GOT3 (cell line): ENCODE data around the gene ERRFI1.

Experiments
- DNase-seq: peaks from one replicate; lab custom pipeline; 2025; ENCODE audit warnings: mixed read lengths; lab: John Stamatoyannopoulos, UW

The ERRFI1 gene

GRCh38 chr1:8004113-8004802 lies 21.9 kb downstream of the ERRFI1 start:
- DNase-seq = no peak

- no peak for DNase-seq
Observed at GRCh38 chr1:8003438-8004112, 22.5 kb downstream of the ERRFI1 start.

GRCh38 chr1:8002921-8003320 lies 23.2 kb downstream of the ERRFI1 start:
- no peak for DNase-seq

GRCh38 chr1:8002329-8002910 lies 23.7 kb downstream of the ERRFI1 start:
- DNase-seq = no peak

GRCh38 chr1:7995437-7995836 lies 30.7 kb downstream of the ERRFI1 start:
- DNase-seq = no peak

- no peak for DNase-seq
Observed at GRCh38 chr1:7994827-7995226, 31.3 kb downstream of the ERRFI1 start.

GRCh38 chr1:7993593-7994479 lies 32.3 kb downstream of the ERRFI1 start:
- no peak for DNase-seq

GRCh38 chr1:7992885-7993284 lies 33.2 kb downstream of the ERRFI1 start:
- no peak for DNase-seq

GRCh38 chr1:7991504-7992440 lies 34.3 kb downstream of the ERRFI1 start:
- no peak for DNase-seq

GRCh38 chr1:7989762-7990428 lies 36.2 kb downstream of the ERRFI1 start:
- no peak for DNase-seq

GRCh38 chr1:7988576-7988975 lies 37.5 kb downstream of the ERRFI1 start:
- DNase-seq = no peak

GRCh38 chr1:7987528-7987927 lies 38.6 kb downstream of the ERRFI1 start:
- no peak for DNase-seq

- DNase-seq = no peak
Observed at GRCh38 chr1:7985851-7986612, 40.1 kb downstream of the ERRFI1 start.

GRCh38 chr1:7984811-7985210 lies 41.3 kb downstream of the ERRFI1 start:
- DNase-seq = no peak

GRCh38 chr1:7983086-7983778 lies 42.9 kb downstream of the ERRFI1 start:
- DNase-seq = no peak

GRCh38 chr1:7980984-7981383 lies 45.1 kb downstream of the ERRFI1 start:
- DNase-seq = no peak

- DNase-seq = no peak
Observed at GRCh38 chr1:7975212-7975865, 50.8 kb downstream of the ERRFI1 start.

GRCh38 chr1:7973086-7973485 lies 53.0 kb downstream of the ERRFI1 start:
- no peak for DNase-seq

- no peak for DNase-seq
Observed at GRCh38 chr1:7972285-7972684, 53.8 kb downstream of the ERRFI1 start.
